Femur (tissue), 1 donor: Measurements from ENCODE around the gene RPL38.

Experiments used
- DNase-seq: peaks from one replicate; pipeline ENCODE4 v3.0.0-alpha.2; 2017

RPL38 gene

DNA sequence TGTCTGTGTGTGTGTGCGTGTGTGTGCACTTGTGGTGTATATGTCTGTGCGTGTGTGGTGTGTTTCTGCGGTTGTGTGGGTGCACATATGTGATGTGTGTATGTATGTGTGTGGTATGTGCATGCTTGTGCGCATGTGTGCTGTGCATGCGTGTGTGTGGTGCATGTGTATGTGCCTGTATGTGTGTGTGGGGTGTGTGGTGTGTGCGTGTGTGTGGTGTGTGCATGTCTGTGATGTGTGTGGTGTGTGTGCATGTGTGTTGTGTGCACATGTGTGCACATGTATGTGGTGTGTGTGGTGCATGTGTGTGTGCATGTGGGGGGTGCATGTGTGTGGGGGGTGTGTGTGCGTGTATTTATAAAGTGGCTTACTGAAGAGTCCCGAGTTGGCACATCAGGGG, 47.6 kb downstream of the RPL38 start:
- DNase-seq, result no peak

DNA sequence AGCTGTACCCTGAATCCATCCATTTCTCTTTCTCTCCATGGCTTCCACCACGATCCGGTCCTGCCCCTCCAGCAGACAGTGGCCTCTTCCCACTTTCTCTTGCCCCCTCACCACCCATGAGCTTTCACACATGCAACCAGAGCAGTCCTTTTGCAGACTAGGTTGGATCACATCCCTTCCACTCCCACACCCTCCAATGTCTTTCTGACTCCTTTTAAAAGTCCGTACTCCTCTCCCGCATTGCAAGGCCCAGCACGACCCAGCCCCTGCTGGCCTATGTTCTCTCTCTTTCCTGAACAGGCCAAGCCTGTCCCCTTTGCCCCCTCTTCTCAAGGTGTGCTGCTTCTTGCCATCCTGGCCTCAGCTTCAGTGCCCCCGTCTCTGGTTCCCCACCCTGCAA, 48.1 kb downstream of the RPL38 start:
- no peak for DNase-seq

DNA sequence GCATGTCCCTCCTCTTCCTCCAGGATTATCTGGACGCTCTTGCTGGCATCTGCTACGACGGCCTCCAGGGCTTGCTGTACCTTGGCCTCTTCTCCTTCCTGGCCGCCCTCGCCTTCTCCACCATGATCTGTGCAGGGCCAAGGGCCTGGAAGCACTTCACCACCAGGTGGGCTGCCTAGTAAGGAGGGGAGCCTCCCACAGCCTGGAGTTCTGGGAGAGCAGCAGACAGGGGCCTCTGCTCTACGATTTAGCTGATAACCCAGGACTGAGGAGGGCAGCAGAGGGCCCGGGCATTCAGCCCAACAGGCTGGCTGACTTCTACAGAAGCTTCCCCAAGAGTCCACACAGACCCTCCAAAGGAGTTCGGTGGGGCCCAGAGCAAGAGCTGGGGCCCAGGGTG, 48.7 kb downstream of the RPL38 start:
- no peak for DNase-seq

DNA sequence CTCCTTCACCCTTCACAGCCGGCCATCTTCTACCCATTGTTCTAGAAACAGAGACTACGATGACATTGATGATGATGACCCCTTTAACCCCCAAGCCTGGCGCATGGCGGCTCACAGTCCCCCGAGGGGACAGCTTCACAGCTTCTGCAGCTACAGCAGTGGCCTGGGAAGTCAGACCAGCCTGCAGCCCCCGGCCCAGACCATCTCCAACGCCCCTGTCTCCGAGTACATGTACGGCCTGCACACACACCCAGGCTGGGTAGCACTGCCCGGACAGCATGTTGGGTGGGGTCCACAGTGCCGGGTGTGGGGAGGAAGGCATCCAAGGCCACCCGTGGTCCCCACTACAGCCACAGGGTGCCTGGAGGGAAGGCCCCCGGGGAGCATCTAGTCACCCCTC, 49.6 kb downstream of the RPL38 start:
- no peak for DNase-seq

DNA sequence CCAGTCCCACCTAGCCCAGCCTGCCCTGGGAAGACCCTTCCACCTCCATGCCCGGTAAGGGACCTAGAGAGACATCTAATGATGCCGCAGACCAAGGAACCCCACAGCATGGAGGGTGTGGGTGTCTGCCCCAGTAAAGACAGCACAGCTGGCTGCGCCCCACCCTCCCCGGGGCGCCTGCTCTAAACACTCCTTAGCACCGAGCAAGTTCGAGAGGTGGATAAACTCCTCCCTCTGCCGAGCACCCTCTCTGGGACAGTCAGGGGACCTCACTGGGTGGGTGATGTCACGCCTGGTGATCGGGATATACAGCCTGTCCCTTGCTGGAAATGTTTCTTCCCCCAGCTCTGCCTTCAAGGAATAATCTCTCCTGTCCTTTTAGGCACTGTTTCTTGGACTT, 53.8 kb downstream of the RPL38 start:
- DNase-seq, result no peak

DNA sequence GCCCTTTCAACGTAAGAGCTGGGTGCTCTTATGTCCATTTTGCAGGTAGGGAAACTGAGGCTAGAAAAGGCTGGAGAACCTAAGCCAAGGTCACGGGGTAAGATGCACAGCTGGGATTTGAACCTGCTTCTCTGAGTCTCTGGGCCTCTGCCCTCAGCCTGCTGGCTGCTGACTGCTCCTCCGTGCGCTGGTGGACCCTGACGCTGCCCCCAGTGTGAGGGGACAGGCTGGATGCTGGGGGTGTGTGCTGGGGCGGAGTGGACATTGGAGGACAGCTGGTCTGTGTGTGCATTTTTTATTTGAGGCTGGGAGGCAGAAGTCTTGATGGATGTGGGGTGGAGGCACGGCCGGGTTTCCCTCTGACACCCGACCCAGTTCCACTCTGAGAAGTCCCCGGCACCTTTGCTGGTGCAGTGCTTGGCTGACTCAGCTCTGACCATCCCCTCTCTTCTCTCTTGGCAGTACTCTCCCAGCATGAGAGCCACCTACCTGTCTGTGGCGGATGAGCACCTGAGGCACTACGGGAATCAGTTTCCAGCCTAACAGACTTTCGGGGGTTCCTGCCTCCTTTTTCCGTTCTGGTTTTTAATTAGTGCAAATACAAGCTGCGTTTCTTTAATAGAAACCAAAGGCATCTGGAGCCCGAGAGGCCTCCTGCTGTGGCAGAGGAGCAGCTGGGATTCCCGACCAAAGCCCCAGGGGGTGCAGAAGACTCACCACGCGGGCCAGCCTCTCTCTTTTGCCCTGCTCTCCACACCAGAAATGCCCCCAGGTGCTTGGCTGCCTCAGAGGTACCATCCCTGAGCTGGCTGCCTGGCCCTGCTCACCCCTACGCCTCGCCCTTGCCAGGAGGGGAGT, 56.4 kb downstream of the RPL38 start:
- DNase-seq, result no peak
